HCT116 (cell line): ENCODE results near the gene ILF2. TPM values are rescaled to one million over a fixed set of nuclear protein-coding genes. Genes with fewer than 3 reads are reported as not detected.

Source experiments
- ATAC-seq: fragments of 200-7000 bp; cut with Tn5 transposase; 2 replicates; pipeline ENCODE4 v1.9.1; 2020; ENCODE audit warnings: mild to moderate bottlenecking, moderate library complexity
- BruUV-seq: library from RNA; stranded (reverse); fragments of 400-500 nt; replicated peaks from 2 replicates; lab custom pipeline; 2021; lab: Mats Ljungman, UMichigan
- CTCF ChIA-PET: fragments of 300-600 bp; sonication (Branson Sonifier 250); formaldehyde crosslinking; loops from one replicate; lab custom pipeline; 2021; ENCODE audit warnings: antibody characterized with exemption; lab: Charles Lee
- POLR2A ChIA-PET: fragments of 300-600, 350-600 bp; sonication (Branson Sonifier 250); formaldehyde crosslinking; loops from one replicate; lab custom pipeline; 2021; ENCODE audit warnings: antibody characterized with exemption; lab: Charles Lee
- RAD21 ChIA-PET, 2 experiments: fragments of 300-600 bp; sonication (Branson Sonifier 250); formaldehyde crosslinking; loops; one replicate each; lab custom pipeline; 2023; ENCODE audit warnings: low total read pairs in 2 of 2; ENCODE audit not compliant: uncharacterized antibody in 2 of 2, unreplicated experiment in 2 of 2, low non-redundant PET in 1 of 2; lab: Charles Lee
- DNase-seq: peaks from one replicate; pipeline ENCODE4 v3.0.0-alpha.2; 2010; ENCODE audit warnings: low read depth, low spot score
- H2AFZ ChIP-seq: fragments of 200-600 bp; shearing (Covaris generic), sonication (generic); 2 replicates; pipeline ENCODE4 v1.6.1; 2017; ENCODE audit warnings: low read depth, mixed run types, mixed read lengths, antibody characterized with exemption, low read length; ENCODE audit not compliant: poor library complexity, severe bottlenecking
- H3K27ac ChIP-seq: 2 replicates; pipeline ENCODE4 v1.5.1; 2012; ENCODE audit warnings: low read depth, low read length
- H3K27me3 ChIP-seq: fragments of 200-600 bp; sonication (generic); 2 replicates; pipeline ENCODE4 v1.6.1; 2016; ENCODE audit warnings: mixed run types, low read length, mixed read lengths; ENCODE audit not compliant: insufficient read depth
- H3K36me3 ChIP-seq, 2 experiments: fragments of 200-500 bp in 1 of 2; fragments of 200-600 bp in 1 of 2; sonication (Bioruptor generic) in 1 of 2; sonication (generic) in 1 of 2; 2 replicates each; pipeline versions ENCODE4 v1.5.1 to v1.6.1; 2014 to 2016; ENCODE audit warnings: low read length in 2 of 2, inconsistent platforms in 1 of 2, mixed read lengths in 1 of 2, mixed run types in 1 of 2; ENCODE audit not compliant: insufficient read depth in 2 of 2, control insufficient read depth in 1 of 2
- H3K4me1 ChIP-seq, 2 experiments: fragments of 200-600 bp in 1 of 2; sonication (generic) in 1 of 2; 2 replicates each; pipeline versions ENCODE4 v1.5.1 to v1.6.1; 2012 to 2017; ENCODE audit warnings: low read length in 2 of 2, inconsistent platforms in 1 of 2, mild to moderate bottlenecking in 1 of 2, mixed read lengths in 1 of 2, mixed run types in 1 of 2, moderate library complexity in 1 of 2; ENCODE audit not compliant: insufficient read depth in 2 of 2, control insufficient read depth in 1 of 2
- H3K4me2 ChIP-seq: fragments of 200-600 bp; sonication (generic); 2 replicates; pipeline ENCODE4 v1.6.1; 2017; ENCODE audit warnings: mixed run types, low read length, mixed read lengths
- H3K4me3 ChIP-seq, 2 experiments: fragments of 200-600 bp in 1 of 2; sonication (generic) in 1 of 2; replicated peaks in 1 of 2; 2 replicates each; pipeline ENCODE4 v1.5.1; 2011 to 2016; ENCODE audit warnings: low read length in 2 of 2, control low read depth in 1 of 2, low read depth in 1 of 2, mild to moderate bottlenecking in 1 of 2, mixed read lengths in 1 of 2, mixed run types in 1 of 2
- H3K79me2 ChIP-seq: fragments of 200-600 bp; sonication (generic); 2 replicates; pipeline ENCODE4 v1.6.1; 2017; ENCODE audit warnings: mild to moderate bottlenecking, mixed run types, low read length, moderate library complexity, mixed read lengths; ENCODE audit not compliant: insufficient read depth
- H3K9ac ChIP-seq: fragments of 200-600 bp; sonication (generic); 2 replicates; pipeline ENCODE4 v1.6.1; 2016; ENCODE audit warnings: low read length, mixed read lengths
- H3K9me2 ChIP-seq: fragments of 200-600 bp; sonication (generic), shearing (Covaris generic); 2 replicates; pipeline ENCODE4 v1.6.1; 2017; ENCODE audit warnings: mixed run types, mild to moderate bottlenecking, moderate library complexity; ENCODE audit not compliant: insufficient read depth
- H3K9me3 ChIP-seq, 2 experiments: fragments of 200-500 bp in 1 of 2; fragments of 200-600 bp in 1 of 2; sonication (Bioruptor generic) in 1 of 2; sonication (generic) in 1 of 2; 2 replicates each; pipeline ENCODE4 v1.6.1; 2014 to 2017; ENCODE audit warnings: low read length in 2 of 2, mixed read lengths in 2 of 2, inconsistent platforms in 1 of 2, low read depth in 1 of 2, mild to moderate bottlenecking in 1 of 2, mixed run types in 1 of 2, moderate library complexity in 1 of 2; ENCODE audit not compliant: control insufficient read depth in 1 of 2, insufficient read depth in 1 of 2
- H4K20me1 ChIP-seq: fragments of 200-600 bp; sonication (generic), shearing (Covaris generic); 2 replicates; pipeline ENCODE4 v1.6.1; 2017; ENCODE audit warnings: mixed run types, mild to moderate bottlenecking, moderate library complexity; ENCODE audit not compliant: insufficient read depth
- ATF3 ChIP-seq: IDR thresholded peaks from 2 replicates; pipeline ENCODE4 v1.6.1; 2012
- CEBPB ChIP-seq: IDR thresholded peaks from 2 replicates; pipeline ENCODE4 v1.6.1; 2012; ENCODE audit warnings: low read depth
- EGR1 ChIP-seq: IDR thresholded peaks from 2 replicates; pipeline ENCODE4 v1.6.1; 2012; ENCODE audit warnings: low read depth
- EZH2phosphoT487 ChIP-seq: fragments of 200-600 bp; IDR thresholded peaks from 2 replicates; pipeline ENCODE4 v1.6.1; 2018; ENCODE audit warnings: antibody characterized with exemption, borderline replicate concordance
- FOSL1 ChIP-seq: IDR thresholded peaks from 2 replicates; pipeline ENCODE4 v1.6.1; 2012; ENCODE audit warnings: low read depth
- JUND ChIP-seq: IDR thresholded peaks from 2 replicates; pipeline ENCODE4 v1.6.1; 2012
- MAX ChIP-seq: IDR thresholded peaks from 2 replicates; pipeline ENCODE4 v1.6.1; 2012
- POLR2A ChIP-seq: IDR thresholded peaks from 2 replicates; pipeline ENCODE4 v1.7.0; 2011; ENCODE audit warnings: borderline replicate concordance; ENCODE audit not compliant: insufficient read depth, insufficient read length; ENCODE audit errors: extremely low read depth
- SP1 ChIP-seq: IDR thresholded peaks from 2 replicates; pipeline ENCODE4 v1.6.1; 2012; ENCODE audit warnings: low read depth
- TCF7L2 ChIP-seq: IDR thresholded peaks from 2 replicates; pipeline ENCODE4 v1.7.0; 2011; ENCODE audit warnings: borderline replicate concordance, inconsistent platforms; ENCODE audit not compliant: insufficient read depth, insufficient read length; ENCODE audit errors: extremely low read depth
- YY1 ChIP-seq: IDR thresholded peaks from 2 replicates; pipeline ENCODE4 v1.6.1; 2011; ENCODE audit warnings: low read length, low read depth, moderate library complexity, mild to moderate bottlenecking; ENCODE audit not compliant: insufficient replicate concordance; ENCODE audit errors: extremely low read depth
- ZBTB33 ChIP-seq: IDR thresholded peaks from 2 replicates; pipeline ENCODE4 v1.6.1; 2011; ENCODE audit warnings: mild to moderate bottlenecking, low read length, moderate library complexity; ENCODE audit not compliant: insufficient replicate concordance; ENCODE audit errors: extremely low read depth
- ZFX ChIP-seq: fragments of 450-650 bp; IDR thresholded peaks from 2 replicates; pipeline ENCODE4 v1.6.1; 2017
- intact Hi-C: fragments of 100-400 bp; cut with micrococcal nuclease; formaldehyde crosslinking; loops from 2 replicates; pipeline ENCODE4 v1.10.0; 2022
- total RNA-seq: library from RNA; stranded (reverse); gene quantifications from one replicate; pipeline ENCODE4 v1.2.1, GENCODE V29; 2021; ENCODE audit not compliant: unreplicated experiment

The ILF2 gene
- total RNA-seq, 1 experiment from 2014 or later, result 335 TPM

- no TSS peak for BruUV-seq
- TF ChIP-seq ATF3, result no peak
- TF ChIP-seq TCF7L2, result no peak
- TF ChIP-seq EGR1, result no peak
- TF ChIP-seq FOSL1, result no peak
- TF ChIP-seq CEBPB, result no peak
- no peak for TF ChIP-seq ZBTB33
- no peak for TF ChIP-seq JUND
- no peak for TF ChIP-seq YY1
- TF ChIP-seq EZH2phosphoT487, result no peak
- no peak for TF ChIP-seq MAX
- no peak for TF ChIP-seq ZFX
- no peak for TF ChIP-seq POLR2A
- TF ChIP-seq SP1, result no peak
- Histone ChIP-seq H3K9me2 (no peaks in the 10 kb centered on the region), H3K27ac (no peak overlapping the region), H3K36me3 (no peaks in the 10 kb centered on the region), H4K20me1 (no peaks in the 10 kb centered on the region), H3K9ac (no peak overlapping the region), H3K4me1 (peaks cover 2 to 22% of the 10 kb centered on the region in 2 experiments; a peak in 2 of 4 replicates), H3K9me3 (no peaks in the 10 kb centered on the region), H3K27me3 (no peaks in the 10 kb centered on the region), H3K79me2 (no peaks in the 10 kb centered on the region), H3K4me2 (peak overlapping the region; percentile 21; the same call in 1 of the 2 replicates), H2AFZ (peak overlapping the region; percentile 65), H3K4me3 (no peak overlapping the region)
- ATAC-seq (no peak), DNase-seq (no peak)
- RAD21 ChIA-PET, result no interaction called here
- CTCF ChIA-PET, result interaction anchor here (0.7 kb wide), 1 partner anchor 25 kb away, joined by 3 read pairs; no protein-coding TSS in a partner anchor
- intact Hi-C loops, result no loop called here
- POLR2A ChIA-PET, result no interaction called here
These were observed 25.9 kb upstream of the ILF2 start for GRCh38 chr1:153696741-153697140.
